ENCODE results near the gene SSPN.
"Not testable (repeated sequence)": the region's sequence is repeated elsewhere in the genome, so short reads cannot be mapped to it uniquely, and the experiment has no call there.

SSPN gene

GRCh38 chr12:26231470-26231869, 36.1 kb downstream of the SSPN start:
- no peak overlapping the region for H3K27ac Mint-ChIP-seq
- DNase-seq, result no peak
- no peak overlapping the region for H3K4me3 Mint-ChIP-seq
- peaks cover 48% of the 10 kb centered on the region for H3K27me3 Mint-ChIP-seq
- no peaks in the 10 kb centered on the region for H3K36me3 Mint-ChIP-seq (ENCODE audit: low read depth)
- peaks cover 5% of the 10 kb centered on the region for H3K4me1 Mint-ChIP-seq (ENCODE audit: low read depth)
- no peaks in the 10 kb centered on the region for H3K9me3 Mint-ChIP-seq

- H3K4me1 Mint-ChIP-seq (ENCODE audit: low read depth), result peaks cover 3% of the 10 kb centered on the region
- H3K27ac Mint-ChIP-seq, result no peak overlapping the region
- no peak for DNase-seq
- no peak overlapping the region for H3K4me3 Mint-ChIP-seq
- peaks cover 45% of the 10 kb centered on the region for H3K27me3 Mint-ChIP-seq
- H3K9me3 Mint-ChIP-seq, result no peaks in the 10 kb centered on the region
- H3K36me3 Mint-ChIP-seq (ENCODE audit: low read depth), result no peaks in the 10 kb centered on the region
These were observed 36.5 kb downstream of the SSPN start for GRCh38 chr12:26231921-26232320.

- Mint-ChIP-seq H3K4me3 (no peak overlapping the region), H3K36me3 (ENCODE audit: low read depth) (no peaks in the 10 kb centered on the region)
These were observed 38.3 kb downstream of the SSPN start for GRCh38 chr12:26233631-26234030.

GRCh38 chr12:26235465-26235864, 40.1 kb downstream of the SSPN start:
- not testable (repeated sequence) for H3K27ac Mint-ChIP-seq; H3K36me3 Mint-ChIP-seq (ENCODE audit: low read depth); H3K4me1 Mint-ChIP-seq (ENCODE audit: low read depth)

More at GRCh38 chr12:26233631-26234030, 38.3 kb downstream of the SSPN start:
- H3K9me3 Mint-ChIP-seq, result no peaks in the 10 kb centered on the region
- H3K4me1 Mint-ChIP-seq (ENCODE audit: low read depth), result no peaks in the 10 kb centered on the region
- no peak overlapping the region for H3K27ac Mint-ChIP-seq
- peaks cover 38% of the 10 kb centered on the region for H3K27me3 Mint-ChIP-seq
- no peak for DNase-seq

GRCh38 chr12:26238341-26239121, 43.2 kb downstream of the SSPN start:
- peaks cover 31% of the 10 kb centered on the region for H3K27me3 Mint-ChIP-seq
- H3K4me3 Mint-ChIP-seq, result no peak overlapping the region
- no peak for DNase-seq
- no peaks in the 10 kb centered on the region for H3K4me1 Mint-ChIP-seq (ENCODE audit: low read depth)
- no peak overlapping the region for H3K27ac Mint-ChIP-seq
- no peaks in the 10 kb centered on the region for H3K9me3 Mint-ChIP-seq
- no peaks in the 10 kb centered on the region for H3K36me3 Mint-ChIP-seq (ENCODE audit: low read depth)

More at GRCh38 chr12:26235465-26235864, 40.1 kb downstream of the SSPN start:
- H3K4me3 Mint-ChIP-seq, H3K9me3 Mint-ChIP-seq, DNase-seq: not testable (repeated sequence)
- H3K27me3 Mint-ChIP-seq, result peaks cover 39% of the 10 kb centered on the region

- Mint-ChIP-seq H3K36me3 (ENCODE audit: low read depth) (no peaks in the 10 kb centered on the region), H3K27me3 (peaks cover 31% of the 10 kb centered on the region), H3K27ac (no peak overlapping the region), H3K4me1 (ENCODE audit: low read depth) (no peaks in the 10 kb centered on the region), H3K4me3 (no peak overlapping the region), H3K9me3 (no peaks in the 10 kb centered on the region)
- no peak for DNase-seq
These were observed 43.9 kb downstream of the SSPN start for GRCh38 chr12:26239122-26239851.

GRCh38 chr12:26239852-26240815, 44.8 kb downstream of the SSPN start:
- Mint-ChIP-seq H3K27me3 (peaks cover 31% of the 10 kb centered on the region), H3K4me3 (no peak overlapping the region)

GRCh38 chr12:26241080-26241479, 45.7 kb downstream of the SSPN start:
- Mint-ChIP-seq H3K4me1 (ENCODE audit: low read depth) (no peaks in the 10 kb centered on the region), H3K9me3 (no peaks in the 10 kb centered on the region), H3K4me3 (no peak overlapping the region), H3K27me3 (peaks cover 23% of the 10 kb centered on the region), H3K27ac (no peak overlapping the region), H3K36me3 (ENCODE audit: low read depth) (no peaks in the 10 kb centered on the region)
- DNase-seq, result no peak

More at GRCh38 chr12:26239852-26240815, 44.8 kb downstream of the SSPN start:
- Mint-ChIP-seq H3K27ac (no peak overlapping the region), H3K36me3 (ENCODE audit: low read depth) (no peaks in the 10 kb centered on the region), H3K9me3 (no peaks in the 10 kb centered on the region), H3K4me1 (ENCODE audit: low read depth) (no peaks in the 10 kb centered on the region)
- no peak for DNase-seq

- Mint-ChIP-seq H3K27ac (no peak overlapping the region), H3K27me3 (peaks cover 20% of the 10 kb centered on the region), H3K4me1 (ENCODE audit: low read depth) (no peaks in the 10 kb centered on the region), H3K36me3 (ENCODE audit: low read depth) (no peaks in the 10 kb centered on the region), H3K9me3 (no peaks in the 10 kb centered on the region), H3K4me3 (no peak overlapping the region)
- DNase-seq, result no peak
These were observed 47.3 kb downstream of the SSPN start for GRCh38 chr12:26242683-26243082.

- Mint-ChIP-seq H3K27ac (no peak overlapping the region), H3K4me3 (no peak overlapping the region), H3K9me3 (peaks cover 2% of the 10 kb centered on the region), H3K27me3 (peaks cover 5% of the 10 kb centered on the region), H3K36me3 (ENCODE audit: low read depth) (no peaks in the 10 kb centered on the region), H3K4me1 (ENCODE audit: low read depth) (no peaks in the 10 kb centered on the region)
- DNase-seq, result no peak
These were observed 49.1 kb downstream of the SSPN start for GRCh38 chr12:26244503-26244902.

- Mint-ChIP-seq H3K9me3 (peaks cover 3% of the 10 kb centered on the region), H3K27me3 (no peaks in the 10 kb centered on the region), H3K4me3 (no peak overlapping the region), H3K27ac (no peak overlapping the region), H3K4me1 (ENCODE audit: low read depth) (no peaks in the 10 kb centered on the region), H3K36me3 (ENCODE audit: low read depth) (no peaks in the 10 kb centered on the region)
- no peak for DNase-seq
These were observed 50.0 kb downstream of the SSPN start for GRCh38 chr12:26245175-26245942.

GRCh38 chr12:26246483-26247164, 51.3 kb downstream of the SSPN start:
- Mint-ChIP-seq H3K36me3 (ENCODE audit: low read depth) (no peaks in the 10 kb centered on the region), H3K4me1 (ENCODE audit: low read depth) (no peaks in the 10 kb centered on the region), H3K4me3 (no peak overlapping the region), H3K9me3 (peaks cover 3% of the 10 kb centered on the region), H3K27ac (no peak overlapping the region), H3K27me3 (no peaks in the 10 kb centered on the region)
- no peak for DNase-seq

- H3K9me3 Mint-ChIP-seq, result peaks cover 3% of the 10 kb centered on the region
- H3K27me3 Mint-ChIP-seq, result no peaks in the 10 kb centered on the region
- no peaks in the 10 kb centered on the region for H3K4me1 Mint-ChIP-seq (ENCODE audit: low read depth)
- no peak for DNase-seq
- no peak overlapping the region for H3K4me3 Mint-ChIP-seq
- H3K27ac Mint-ChIP-seq, result no peak overlapping the region
- no peaks in the 10 kb centered on the region for H3K36me3 Mint-ChIP-seq (ENCODE audit: low read depth)
These were observed 52.5 kb downstream of the SSPN start for GRCh38 chr12:26247873-26248272.

Data from activated T-cell treated with anti-CD3 and anti-CD28 coated beads, Interleukin-2, amount 50 U/mL, for 24 hours (primary cell).